ENCODE results near the gene ANKS3. TPM values are rescaled to one million over a fixed set of nuclear protein-coding genes. Genes with fewer than 3 reads are reported as not detected.

Gene ANKS3
- polyA plus RNA-seq, 3 donors, result 0.59 to 13.7 (median 0.95) TPM

DNA sequence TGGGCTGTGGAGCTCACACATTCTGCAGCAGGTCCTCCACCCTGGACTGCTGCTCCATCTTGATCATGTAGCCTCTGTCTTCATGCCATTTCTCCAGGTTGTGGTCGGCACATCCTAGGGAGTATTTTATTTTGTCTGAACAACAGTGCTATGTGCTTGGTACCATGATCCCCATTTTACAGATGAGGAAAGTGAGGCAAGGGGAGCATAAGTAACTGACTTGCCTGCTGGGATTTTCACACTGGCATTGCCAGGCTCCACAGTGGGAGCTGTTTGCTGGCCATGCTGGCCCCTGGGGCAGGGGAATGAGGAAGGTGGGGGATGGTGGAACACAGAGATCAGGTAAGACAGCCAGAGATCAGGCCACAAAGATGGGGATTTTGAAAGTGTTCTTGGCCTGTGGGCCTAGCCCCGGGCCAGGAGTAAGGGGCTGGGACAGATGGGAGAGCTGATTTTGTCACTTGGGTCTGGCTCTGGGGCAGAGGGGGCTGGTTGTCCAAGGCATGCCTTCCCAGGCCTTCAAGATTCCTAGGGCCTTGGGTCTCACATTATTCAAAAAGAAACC, 42.2 kb upstream of the ANKS3 start:
- no peak overlapping the region for H3K9ac ChIP-seq (ENCODE audit: insufficient read depth, low read length, poor library complexity, severe bottlenecking)
- H3K9me3 Mint-ChIP-seq, result peaks cover 0 to 2% (median 0%) of the 10 kb centered on the region in 7 donors
- H3K4me1 Mint-ChIP-seq, result peaks cover 23% of the 10 kb centered on the region
- peaks cover 0 to 2% (median 1%) of the 10 kb centered on the region in 3 donors for H3K27me3 Mint-ChIP-seq (ENCODE audit: low read depth in 3 of 3)
- intact Hi-C loops (cut with micrococcal nuclease), result no loop called here
- no peaks in the 10 kb centered on the region for H3K9me3 ChIP-seq (replicated peaks in 1 of 2; ENCODE audit: control insufficient read depth in 1 of 2, insufficient read depth in 1 of 2, low read length in 2 of 2)
- H3K27ac ChIP-seq (ENCODE audit: low read depth in 1 of 2, low read length in 2 of 2), result no peak overlapping the region
- DNase-seq, result no peak
- no peaks in the 10 kb centered on the region for H4K20me1 ChIP-seq (ENCODE audit: insufficient read depth, low read length)
- H3K36me3 ChIP-seq (replicated peaks in 1 of 2; ENCODE audit: control insufficient read depth in 1 of 2, insufficient read depth in 2 of 2, low read length in 2 of 2), result no peaks in the 10 kb centered on the region
- TF ChIP-seq, protein P1, sequence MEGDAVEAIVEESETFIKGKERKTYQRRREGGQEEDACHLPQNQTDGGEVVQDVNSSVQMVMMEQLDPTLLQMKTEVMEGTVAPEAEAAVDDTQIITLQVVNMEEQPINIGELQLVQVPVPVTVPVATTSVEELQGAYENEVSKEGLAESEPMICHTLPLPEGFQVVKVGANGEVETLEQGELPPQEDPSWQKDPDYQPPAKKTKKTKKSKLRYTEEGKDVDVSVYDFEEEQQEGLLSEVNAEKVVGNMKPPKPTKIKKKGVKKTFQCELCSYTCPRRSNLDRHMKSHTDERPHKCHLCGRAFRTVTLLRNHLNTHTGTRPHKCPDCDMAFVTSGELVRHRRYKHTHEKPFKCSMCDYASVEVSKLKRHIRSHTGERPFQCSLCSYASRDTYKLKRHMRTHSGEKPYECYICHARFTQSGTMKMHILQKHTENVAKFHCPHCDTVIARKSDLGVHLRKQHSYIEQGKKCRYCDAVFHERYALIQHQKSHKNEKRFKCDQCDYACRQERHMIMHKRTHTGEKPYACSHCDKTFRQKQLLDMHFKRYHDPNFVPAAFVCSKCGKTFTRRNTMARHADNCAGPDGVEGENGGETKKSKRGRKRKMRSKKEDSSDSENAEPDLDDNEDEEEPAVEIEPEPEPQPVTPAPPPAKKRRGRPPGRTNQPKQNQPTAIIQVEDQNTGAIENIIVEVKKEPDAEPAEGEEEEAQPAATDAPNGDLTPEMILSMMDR (IDR thresholded peaks at IDR 0.05), result no peak
- H3K27me3 ChIP-seq (ENCODE audit: control insufficient read depth in 2 of 2, insufficient read depth in 2 of 2, low read length in 2 of 2), result no peaks in the 10 kb centered on the region
- no peaks in the 10 kb centered on the region for H3K36me3 Mint-ChIP-seq
- no peak overlapping the region for H3K27ac Mint-ChIP-seq
- no peak overlapping the region for H2AFZ ChIP-seq (ENCODE audit: insufficient read depth, low read depth, low read length, poor library complexity, severe bottlenecking)
- no peak overlapping the region for H3K4me2 ChIP-seq (replicated peaks; ENCODE audit: extremely low read depth, low read length, poor library complexity, severe bottlenecking)
- H3K4me1 ChIP-seq (ENCODE audit: control insufficient read depth in 1 of 2, insufficient read depth in 2 of 2, low read length in 2 of 2), result peaks cover 6 to 12% of the 10 kb centered on the region in 2 donors
- no peaks in the 10 kb centered on the region for H3K79me2 ChIP-seq (ENCODE audit: insufficient read depth, low read length)
- H3K4me3 ChIP-seq (replicated peaks in 1 of 3; ENCODE audit: low read depth in 2 of 3, low read length in 3 of 3), result no peak overlapping the region
- H3K4me3 Mint-ChIP-seq, result no peak overlapping the region
- WGBS (ENCODE audit: insufficient coverage), result 86% methylated on average over 1 of the region's 2 CpGs

- peaks cover 0 to 2% (median 0%) of the 10 kb centered on the region in 7 donors for H3K9me3 Mint-ChIP-seq
- Histone ChIP-seq H2AFZ (ENCODE audit: insufficient read depth, low read depth, low read length, poor library complexity, severe bottlenecking) (no peak overlapping the region), H4K20me1 (ENCODE audit: insufficient read depth, low read length) (no peaks in the 10 kb centered on the region), H3K79me2 (ENCODE audit: insufficient read depth, low read length) (no peaks in the 10 kb centered on the region), H3K36me3 (replicated peaks in 1 of 2; ENCODE audit: control insufficient read depth in 1 of 2, insufficient read depth in 2 of 2, low read length in 2 of 2) (no peaks in the 10 kb centered on the region), H3K9me3 (replicated peaks in 1 of 2; ENCODE audit: control insufficient read depth in 1 of 2, insufficient read depth in 1 of 2, low read length in 2 of 2) (no peaks in the 10 kb centered on the region), H3K4me1 (ENCODE audit: control insufficient read depth in 1 of 2, insufficient read depth in 2 of 2, low read length in 2 of 2) (peaks cover 4 to 12% of the 10 kb centered on the region in 2 donors), H3K9ac (ENCODE audit: insufficient read depth, low read length, poor library complexity, severe bottlenecking) (no peak overlapping the region), H3K27ac (ENCODE audit: low read depth in 1 of 2, low read length in 2 of 2) (no peak overlapping the region), H3K27me3 (ENCODE audit: control insufficient read depth in 2 of 2, insufficient read depth in 2 of 2, low read length in 2 of 2) (no peaks in the 10 kb centered on the region), H3K4me3 (replicated peaks in 1 of 3; ENCODE audit: low read depth in 2 of 3, low read length in 3 of 3) (no peak overlapping the region), H3K4me2 (replicated peaks; ENCODE audit: extremely low read depth, low read length, poor library complexity, severe bottlenecking) (no peak overlapping the region)
- peaks cover 14% of the 10 kb centered on the region for H3K4me1 Mint-ChIP-seq
- TF ChIP-seq, protein P1 (IDR thresholded peaks at IDR 0.05), result no peak
- intact Hi-C loops (cut with micrococcal nuclease), result no loop called here
- no peak for DNase-seq
- H3K4me3 Mint-ChIP-seq, result no peak overlapping the region
- WGBS (ENCODE audit: insufficient coverage), result 78% methylated on average over 3 of the region's 13 CpGs
- no peaks in the 10 kb centered on the region for H3K36me3 Mint-ChIP-seq
- H3K27ac Mint-ChIP-seq, result no peak overlapping the region
- peaks cover 0 to 3% (median 2%) of the 10 kb centered on the region in 3 donors for H3K27me3 Mint-ChIP-seq (ENCODE audit: low read depth in 3 of 3)
Measured at GRCh38 chr16:4775005-4775404, 40.9 kb upstream of the ANKS3 start.
